Mucosa of gallbladder (tissue), 1 donor: ENCODE data around the gene CADPS. TPM values are rescaled to one million over a fixed set of nuclear protein-coding genes. Genes with fewer than 3 reads are reported as not detected.

Experiments used
- DNase-seq: peaks from one replicate; pipeline ENCODE4 v3.0.0-alpha.2; 2020; ENCODE audit warnings: low spot score
- total RNA-seq: library from RNA; stranded (reverse); gene quantifications from one replicate; pipeline ENCODE4 v1.2.1, GENCODE V29; 2021
- donor health status: DM: no; HTN: no; CAD: no.

CADPS gene
- total RNA-seq, 1 donor from 2014 or later: 37.2 TPM

GRCh38 chr3:62636235-62636826 is 238.9 kb downstream of the CADPS start:
- no peak for DNase-seq

- no peak for DNase-seq
These were observed 242.5 kb downstream of the CADPS start for GRCh38 chr3:62632510-62633294.

DNA sequence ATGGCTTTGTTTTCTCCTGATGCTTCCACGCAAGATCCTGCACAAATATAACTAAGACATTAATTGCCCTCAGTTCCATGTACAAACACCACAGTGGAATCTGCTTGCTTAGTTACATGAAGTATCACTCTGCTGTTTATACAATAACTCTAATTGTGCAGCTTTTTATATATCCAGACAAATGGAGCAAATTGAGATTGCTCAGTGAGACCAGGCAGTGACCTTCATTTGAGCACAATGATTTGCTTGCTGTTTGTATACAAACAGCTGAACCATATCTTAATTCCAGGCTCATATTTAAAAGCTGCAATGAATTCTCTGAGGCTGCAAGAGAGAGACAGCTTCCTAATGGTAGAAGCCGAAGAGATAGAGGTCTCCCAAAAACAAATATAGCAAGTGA is 243.7 kb downstream of the CADPS start:
- DNase-seq: no peak

- DNase-seq: no peak
These were observed 244.6 kb downstream of the CADPS start for GRCh38 chr3:62630664-62631063.

DNA sequence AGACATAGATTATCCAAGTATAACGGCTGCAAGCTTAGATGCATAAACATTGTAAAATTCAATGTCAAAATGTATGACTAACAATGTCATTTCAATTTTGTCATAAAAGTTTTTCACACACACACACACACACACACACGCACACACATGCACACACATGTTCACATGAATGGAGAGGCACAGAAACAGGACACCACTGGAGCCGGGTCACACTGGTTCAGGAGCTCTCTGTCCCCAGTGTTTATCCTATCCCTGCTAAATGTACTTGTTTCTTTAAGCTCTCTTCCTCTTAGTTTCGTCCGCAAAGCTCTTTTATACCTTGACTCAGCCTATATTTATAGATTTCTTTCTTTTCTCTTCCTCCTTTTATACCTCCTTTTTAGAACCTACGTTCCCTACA is 249.9 kb downstream of the CADPS start:
- no peak for DNase-seq

DNA sequence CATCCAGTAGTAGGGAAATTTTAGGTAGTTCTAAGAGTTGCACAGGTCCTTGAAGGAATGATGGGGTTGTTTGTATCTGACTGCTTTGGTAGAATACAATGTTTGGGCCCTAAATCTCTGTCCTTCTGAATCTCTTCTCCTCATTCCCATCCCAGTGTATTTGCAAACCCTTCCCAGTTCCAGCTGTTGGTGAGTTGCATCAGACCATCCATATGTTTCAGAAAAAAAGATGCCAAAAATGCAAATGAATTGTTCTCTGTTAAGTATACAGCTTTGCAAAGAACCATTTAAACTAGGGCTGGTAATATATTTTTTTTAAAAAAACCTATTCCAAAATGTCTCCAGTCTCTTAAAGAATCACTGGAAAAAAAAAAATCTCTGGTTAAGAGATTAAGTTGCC is 251.0 kb downstream of the CADPS start:
- no peak for DNase-seq

GRCh38 chr3:62622553-62623174 is 252.6 kb downstream of the CADPS start:
- DNase-seq: no peak

DNA sequence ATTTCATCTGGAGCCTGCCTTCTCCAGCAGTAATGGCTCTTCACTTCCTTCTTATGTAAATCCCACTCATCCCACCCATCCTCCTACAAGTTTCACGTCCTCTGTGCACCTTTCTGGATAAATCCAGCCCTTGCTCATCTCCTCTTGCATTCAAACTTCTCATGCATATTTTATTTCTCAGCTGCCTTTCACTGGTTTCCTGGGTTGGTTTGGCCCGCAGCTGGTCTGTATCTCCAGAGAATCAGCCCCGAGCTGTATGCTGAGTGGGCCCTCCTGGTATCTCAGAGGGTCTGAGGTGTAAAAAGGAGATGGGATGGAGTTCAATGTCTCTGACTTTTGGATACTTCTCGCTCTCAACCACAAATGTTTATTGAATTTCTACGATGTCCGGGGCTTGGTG is 253.3 kb downstream of the CADPS start:
- no peak for DNase-seq

DNA sequence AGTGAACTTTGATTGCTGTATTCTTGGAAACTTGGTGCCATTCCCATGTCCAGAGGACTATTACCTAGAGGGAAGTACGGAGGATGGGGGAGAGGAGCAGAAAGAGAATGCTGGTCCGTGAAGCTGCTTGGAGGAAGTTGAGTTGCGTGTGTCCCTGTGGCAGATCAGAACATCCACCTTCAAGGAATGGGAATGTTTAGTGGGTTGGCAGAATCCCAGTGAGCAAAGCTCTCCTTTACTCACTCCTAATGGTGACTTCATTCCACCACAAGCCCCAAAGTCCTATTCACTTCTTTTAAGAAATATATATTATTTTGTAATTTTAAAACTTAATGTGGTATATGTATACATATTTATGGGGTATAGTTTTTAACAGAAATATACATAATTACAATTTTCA is 254.0 kb downstream of the CADPS start:
- DNase-seq: no peak

DNA sequence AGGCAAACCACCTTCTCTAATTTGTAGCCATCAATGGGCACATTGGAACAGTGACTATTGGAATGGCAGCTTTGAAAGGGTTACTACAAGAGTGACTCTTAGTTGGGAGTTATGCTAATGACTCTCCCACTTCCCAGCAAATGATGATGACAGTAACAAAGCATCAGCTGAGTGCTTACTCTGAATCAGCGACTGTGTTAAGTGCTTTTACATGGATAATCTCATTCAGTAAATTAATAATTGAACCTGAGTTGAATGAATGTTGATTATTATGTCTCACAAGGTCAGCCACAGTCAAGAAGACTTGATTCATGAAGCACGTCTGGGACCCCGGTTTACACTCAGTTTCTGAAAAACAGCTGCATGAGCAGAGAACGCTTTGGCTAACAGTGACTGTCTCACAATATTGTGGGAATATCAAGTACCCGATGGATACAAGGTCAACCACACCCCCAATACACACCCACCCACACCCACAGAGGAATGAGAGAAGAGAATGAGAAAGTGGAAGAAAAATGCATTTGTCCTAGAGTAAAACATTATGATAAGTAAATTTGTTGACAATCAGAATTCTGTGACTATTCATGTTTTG is 259.9 kb downstream of the CADPS start:
- DNase-seq: no peak

DNA sequence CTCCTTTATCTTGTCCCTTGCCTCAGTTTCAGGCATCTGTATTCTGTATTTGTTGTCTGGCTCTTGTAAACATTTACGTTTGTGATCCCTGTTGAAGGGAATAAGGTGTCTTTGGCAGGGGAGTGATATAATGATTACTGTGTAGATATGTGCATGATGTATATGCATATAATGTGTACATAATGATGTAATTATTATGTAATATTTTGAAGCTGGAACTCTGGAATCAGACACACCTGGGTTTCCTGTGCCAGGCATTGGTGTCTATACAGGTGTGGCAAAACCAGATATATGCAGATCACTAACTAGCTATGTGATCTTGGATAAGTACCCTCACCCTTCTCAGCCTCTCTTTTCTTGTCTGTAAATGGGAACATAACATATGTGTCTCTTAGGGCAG is 260.7 kb downstream of the CADPS start:
- no peak for DNase-seq

DNA sequence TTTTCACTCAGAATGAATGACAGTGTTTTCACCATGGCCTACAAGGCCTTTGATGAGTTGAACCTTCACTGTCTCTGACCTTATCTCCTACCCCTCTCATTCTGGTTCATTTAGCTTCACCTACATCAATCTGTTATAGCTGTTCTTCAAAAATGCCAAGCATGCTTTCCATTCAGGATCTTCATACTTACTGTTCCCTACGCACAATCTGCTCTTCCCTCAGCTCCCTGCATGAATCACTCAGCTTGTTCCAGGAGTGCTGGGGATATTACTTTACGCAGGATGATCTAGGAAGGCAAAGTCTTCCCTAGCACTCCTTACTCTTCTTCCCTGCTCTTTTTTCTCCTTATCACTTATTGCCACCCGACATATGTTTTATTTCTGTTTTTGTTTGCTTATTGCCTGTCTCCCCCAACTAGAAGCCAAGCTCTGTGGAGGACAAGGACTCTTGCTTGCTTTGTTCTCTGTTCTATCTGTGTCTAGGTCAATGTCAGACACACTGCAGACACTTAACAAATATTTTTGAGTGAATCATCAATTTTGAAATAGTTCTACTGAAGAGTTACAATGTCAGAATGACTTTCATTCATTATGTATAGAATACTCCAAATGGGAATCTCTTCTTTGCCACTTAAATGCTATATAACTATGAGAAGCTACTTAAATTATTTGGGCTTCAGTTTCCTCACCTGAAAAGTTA is 263.5 kb downstream of the CADPS start:
- no peak for DNase-seq

GRCh38 chr3:62607287-62608029 is 267.8 kb downstream of the CADPS start:
- DNase-seq: no peak

GRCh38 chr3:62605413-62606068 is 269.7 kb downstream of the CADPS start:
- no peak for DNase-seq

DNA sequence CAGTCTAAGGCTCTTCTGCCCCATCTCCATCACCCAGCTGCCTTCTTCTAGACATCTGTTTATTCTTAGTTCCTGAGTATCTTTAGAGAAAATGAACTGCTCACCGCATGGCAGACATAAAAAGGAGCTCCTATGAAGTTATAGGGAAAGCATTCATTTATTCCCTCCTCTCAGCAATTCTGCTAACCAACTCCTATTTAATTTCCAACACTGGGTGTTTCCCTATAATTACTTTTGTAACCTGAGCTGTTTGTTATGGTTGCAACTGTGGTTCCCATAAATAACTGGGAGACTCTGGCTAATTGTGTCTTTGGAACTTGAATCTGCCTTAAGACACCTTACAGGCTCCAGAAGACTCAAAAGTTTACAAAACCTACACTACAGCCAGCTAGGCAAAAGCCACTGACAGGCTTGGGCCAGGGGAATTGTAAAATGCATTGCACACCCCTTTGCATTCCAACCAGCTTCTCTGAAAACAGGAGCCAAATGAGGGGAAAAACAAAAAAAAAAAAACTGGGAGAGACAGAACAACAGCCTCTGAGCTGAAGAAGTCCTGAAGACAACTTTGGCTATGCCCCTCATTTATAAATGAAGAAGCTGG is 270.4 kb downstream of the CADPS start:
- no peak for DNase-seq

- no peak for DNase-seq
These were observed 270.9 kb downstream of the CADPS start for GRCh38 chr3:62604298-62604697.

GRCh38 chr3:62602987-62603386 is 272.2 kb downstream of the CADPS start:
- DNase-seq: no peak

DNA sequence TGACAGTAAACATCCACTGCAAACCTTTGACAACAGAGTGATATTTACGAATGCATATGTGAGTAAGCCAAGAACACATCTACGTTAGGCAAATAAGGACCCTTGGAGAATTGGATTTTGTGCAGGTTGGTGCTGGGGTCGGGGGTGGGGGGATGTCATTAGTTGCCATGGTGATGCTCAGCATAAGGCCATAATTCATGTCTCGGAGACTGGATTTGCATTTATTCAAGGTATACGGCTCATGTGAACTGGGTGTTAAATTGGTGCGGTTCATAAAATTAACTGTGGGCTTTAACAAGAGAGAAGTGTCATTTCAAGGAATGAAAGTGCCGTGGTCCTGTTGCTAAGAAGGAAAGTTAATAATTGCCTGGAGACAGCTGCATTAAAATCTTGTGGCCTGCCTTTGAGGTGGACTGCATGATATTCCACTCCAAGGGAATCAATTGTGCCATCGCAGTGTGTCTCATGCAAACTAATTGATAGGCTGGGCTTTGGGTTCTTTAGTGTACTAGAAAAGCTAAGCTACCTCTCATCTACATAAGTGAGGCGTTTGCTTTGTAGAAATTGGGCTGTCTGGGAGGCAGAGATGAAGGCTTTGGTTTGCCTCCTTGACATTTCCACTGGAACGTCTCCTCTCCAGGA is 273.0 kb downstream of the CADPS start:
- no peak for DNase-seq

DNA sequence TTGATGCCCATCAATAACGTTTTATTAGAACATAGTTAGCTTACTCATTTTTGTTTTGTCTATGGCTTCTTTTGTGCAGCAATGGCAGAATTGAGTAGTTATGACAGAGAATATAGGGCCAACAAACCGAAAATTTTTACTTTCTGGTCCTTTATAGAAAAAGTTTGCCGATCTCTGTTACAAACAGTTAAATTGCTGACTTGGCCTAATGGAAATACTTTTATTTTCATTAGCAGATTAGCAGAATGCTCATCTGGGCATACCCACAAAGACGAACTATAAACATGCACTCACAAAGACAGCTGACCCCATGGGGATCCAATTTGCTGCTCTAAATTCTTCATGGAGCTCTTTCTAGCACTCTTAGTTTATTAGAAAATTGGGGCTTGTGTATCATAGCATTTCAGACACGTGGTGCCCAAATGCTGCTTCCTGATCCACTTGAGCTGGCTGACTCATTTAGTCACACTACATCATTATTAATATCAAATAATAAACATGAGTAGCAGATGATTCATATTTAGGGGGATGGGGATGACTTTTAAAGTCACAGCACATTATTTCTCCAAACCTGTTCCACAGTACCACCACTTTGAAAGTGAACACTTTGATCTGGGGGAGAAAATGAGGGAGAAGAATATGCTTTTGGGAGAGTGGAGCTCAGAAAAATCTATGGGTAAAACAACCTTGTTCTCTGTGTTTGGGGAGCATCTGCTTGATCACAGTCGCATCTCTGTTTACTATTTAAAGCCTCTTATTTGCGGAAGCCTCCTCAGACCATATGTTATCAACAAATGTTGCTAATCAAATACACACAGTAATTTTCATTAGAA is 273.8 kb downstream of the CADPS start:
- no peak for DNase-seq
